ENCODE data around the gene CLEC1A. TPM values are rescaled to one million over a fixed set of nuclear protein-coding genes. Genes with fewer than 3 reads are reported as not detected.

CLEC1A gene
- 5.7 TPM for polyA plus RNA-seq (2013, experiment 1 of 2)
- polyA plus RNA-seq (2013, experiment 2 of 2), result 4.5 TPM

GRCh38 chr12:10098791-10099190 is at the start of gene CLEC1A:
Gene CLEC1A, minus strand, starts transcription at chr12:10098985. Its CDS starts 63 bp downstream, at chr12:10098922.
- WGBS, 2 experiments (ENCODE audit: insufficient coverage in 2 of 2), result 39 to 52% methylated on average over 9 of the region's 10 CpGs
- peaks cover 4% of the 10 kb centered on the region for H3K9me3 ChIP-seq (ENCODE audit: control insufficient read depth, low read length)
- peaks cover 6% of the 10 kb centered on the region for H3K4me1 ChIP-seq (ENCODE audit: control insufficient read depth, insufficient read depth, low read length, poor library complexity, severe bottlenecking)
- no peaks in the 10 kb centered on the region for H3K36me3 ChIP-seq (ENCODE audit: control insufficient read depth, insufficient read depth, low read length)
- no peak within 1 kb of the TSS for H3K4me3 ChIP-seq (ENCODE audit: extremely low read depth, insufficient read depth, low read length, poor library complexity, severe bottlenecking)
- H3K27ac ChIP-seq (ENCODE audit: low read depth, low read length, severe bottlenecking), result peak within 1 kb of the TSS; percentile 10

- H3K4me3 ChIP-seq (ENCODE audit: extremely low read depth, insufficient read depth, low read length, poor library complexity, severe bottlenecking), result no peak overlapping the region
- no peak overlapping the region for H3K27ac ChIP-seq (ENCODE audit: low read depth, low read length, severe bottlenecking)
- 97 to 100% methylated on average over 1 to 3 of the region's 5 CpGs for WGBS, 2 experiments (ENCODE audit: insufficient coverage in 2 of 2)
Observed at GRCh38 chr12:10147714-10148403, 49.1 kb upstream of the CLEC1A start.

GRCh38 chr12:10142976-10143589 is 44.3 kb upstream of the CLEC1A start:
- WGBS, 2 experiments (ENCODE audit: insufficient coverage in 2 of 2), result no CpG with 5 or more reads among the region's 1 CpG
- peaks cover 11% of the 10 kb centered on the region for H3K4me1 ChIP-seq (ENCODE audit: control insufficient read depth, insufficient read depth, low read length, poor library complexity, severe bottlenecking)
- no peaks in the 10 kb centered on the region for H3K36me3 ChIP-seq (ENCODE audit: control insufficient read depth, insufficient read depth, low read length)
- no peak overlapping the region for H3K4me3 ChIP-seq (ENCODE audit: extremely low read depth, insufficient read depth, low read length, poor library complexity, severe bottlenecking)
- no peaks in the 10 kb centered on the region for H3K9me3 ChIP-seq (ENCODE audit: control insufficient read depth, low read length)
- peak overlapping the region; percentile 43 for H3K27ac ChIP-seq (ENCODE audit: low read depth, low read length, severe bottlenecking)

More at GRCh38 chr12:10147714-10148403, 49.1 kb upstream of the CLEC1A start:
- Histone ChIP-seq H3K9me3 (ENCODE audit: control insufficient read depth, low read length) (no peaks in the 10 kb centered on the region), H3K36me3 (ENCODE audit: control insufficient read depth, insufficient read depth, low read length) (no peaks in the 10 kb centered on the region), H3K4me1 (ENCODE audit: control insufficient read depth, insufficient read depth, low read length, poor library complexity, severe bottlenecking) (peaks cover 11% of the 10 kb centered on the region)

- H3K4me1 ChIP-seq (ENCODE audit: control insufficient read depth, insufficient read depth, low read length, poor library complexity, severe bottlenecking), result peaks cover 11% of the 10 kb centered on the region
- H3K27ac ChIP-seq (ENCODE audit: low read depth, low read length, severe bottlenecking), result no peak overlapping the region
- H3K4me3 ChIP-seq (ENCODE audit: extremely low read depth, insufficient read depth, low read length, poor library complexity, severe bottlenecking), result no peak overlapping the region
- WGBS, 2 experiments (ENCODE audit: insufficient coverage in 2 of 2), result 17 to 26% methylated on average over 1 to 2 of the region's 2 CpGs
- no peaks in the 10 kb centered on the region for H3K36me3 ChIP-seq (ENCODE audit: control insufficient read depth, insufficient read depth, low read length)
- H3K9me3 ChIP-seq (ENCODE audit: control insufficient read depth, low read length), result no peaks in the 10 kb centered on the region
Observed at GRCh38 chr12:10140001-10140400, 41.2 kb upstream of the CLEC1A start.

- H3K9me3 ChIP-seq (ENCODE audit: control insufficient read depth, low read length), result no peaks in the 10 kb centered on the region
- WGBS, 2 experiments (ENCODE audit: insufficient coverage in 2 of 2), result 91 to 93% methylated on average over 12 to 13 of the region's 13 CpGs
- no peak overlapping the region for H3K27ac ChIP-seq (ENCODE audit: low read depth, low read length, severe bottlenecking)
- no peaks in the 10 kb centered on the region for H3K4me1 ChIP-seq (ENCODE audit: control insufficient read depth, insufficient read depth, low read length, poor library complexity, severe bottlenecking)
- no peak overlapping the region for H3K4me3 ChIP-seq (ENCODE audit: extremely low read depth, insufficient read depth, low read length, poor library complexity, severe bottlenecking)
- H3K36me3 ChIP-seq (ENCODE audit: control insufficient read depth, insufficient read depth, low read length), result no peaks in the 10 kb centered on the region
Observed at GRCh38 chr12:10136637-10137205, 37.9 kb upstream of the CLEC1A start.

- peaks cover 3% of the 10 kb centered on the region for H3K4me1 ChIP-seq (ENCODE audit: control insufficient read depth, insufficient read depth, low read length, poor library complexity, severe bottlenecking)
- no peaks in the 10 kb centered on the region for H3K36me3 ChIP-seq (ENCODE audit: control insufficient read depth, insufficient read depth, low read length)
- no peaks in the 10 kb centered on the region for H3K9me3 ChIP-seq (ENCODE audit: control insufficient read depth, low read length)
- no peak overlapping the region for H3K4me3 ChIP-seq (ENCODE audit: extremely low read depth, insufficient read depth, low read length, poor library complexity, severe bottlenecking)
- no peak overlapping the region for H3K27ac ChIP-seq (ENCODE audit: low read depth, low read length, severe bottlenecking)
- WGBS, 2 experiments (ENCODE audit: insufficient coverage in 2 of 2), result 60% methylated on average over 1 of the region's 4 CpGs; no CpG with 5 or more reads in 1 of the 2 experiments
Observed at GRCh38 chr12:10135126-10135525, 36.3 kb upstream of the CLEC1A start.

- Histone ChIP-seq H3K36me3 (ENCODE audit: control insufficient read depth, insufficient read depth, low read length) (no peaks in the 10 kb centered on the region), H3K4me3 (ENCODE audit: extremely low read depth, insufficient read depth, low read length, poor library complexity, severe bottlenecking) (no peak overlapping the region), H3K9me3 (ENCODE audit: control insufficient read depth, low read length) (no peaks in the 10 kb centered on the region), H3K27ac (ENCODE audit: low read depth, low read length, severe bottlenecking) (no peak overlapping the region), H3K4me1 (ENCODE audit: control insufficient read depth, insufficient read depth, low read length, poor library complexity, severe bottlenecking) (peaks cover 4% of the 10 kb centered on the region)
- 45 to 57% methylated on average over 2 to 4 of the region's 6 CpGs for WGBS, 2 experiments (ENCODE audit: insufficient coverage in 2 of 2)
Observed at GRCh38 chr12:10132850-10133370, 34.1 kb upstream of the CLEC1A start.

GRCh38 chr12:10131111-10131690 is 32.4 kb upstream of the CLEC1A start:
- 67% methylated on average over 1 of the region's 2 CpGs; no CpG with 5 or more reads in 1 of the 2 experiments for WGBS, 2 experiments (ENCODE audit: insufficient coverage in 2 of 2)

GRCh38 chr12:10130042-10130441 is 31.3 kb upstream of the CLEC1A start, which contains the start of gene CLEC7A:
Gene CLEC7A, minus strand, starts transcription at chr12:10130199. Its CDS starts 117 bp downstream, at chr12:10130082.
- H3K4me3 ChIP-seq (ENCODE audit: extremely low read depth, insufficient read depth, low read length, poor library complexity, severe bottlenecking), result no peak within 1 kb of the TSS
- H3K36me3 ChIP-seq (ENCODE audit: control insufficient read depth, insufficient read depth, low read length), result no peaks in the 10 kb centered on the region
- no peak within 1 kb of the TSS for H3K27ac ChIP-seq (ENCODE audit: low read depth, low read length, severe bottlenecking)
- H3K4me1 ChIP-seq (ENCODE audit: control insufficient read depth, insufficient read depth, low read length, poor library complexity, severe bottlenecking), result peaks cover 4% of the 10 kb centered on the region
- WGBS, 2 experiments (ENCODE audit: insufficient coverage in 2 of 2), result 83% methylated on average over 1 of the region's 1 CpG; no CpG with 5 or more reads in 1 of the 2 experiments
- H3K9me3 ChIP-seq (ENCODE audit: control insufficient read depth, low read length), result no peaks in the 10 kb centered on the region

More at GRCh38 chr12:10131111-10131690, 32.4 kb upstream of the CLEC1A start:
- Histone ChIP-seq H3K4me3 (ENCODE audit: extremely low read depth, insufficient read depth, low read length, poor library complexity, severe bottlenecking) (no peak overlapping the region), H3K4me1 (ENCODE audit: control insufficient read depth, insufficient read depth, low read length, poor library complexity, severe bottlenecking) (peaks cover 4% of the 10 kb centered on the region), H3K9me3 (ENCODE audit: control insufficient read depth, low read length) (no peaks in the 10 kb centered on the region), H3K27ac (ENCODE audit: low read depth, low read length, severe bottlenecking) (no peak overlapping the region), H3K36me3 (ENCODE audit: control insufficient read depth, insufficient read depth, low read length) (no peaks in the 10 kb centered on the region)

- Histone ChIP-seq H3K4me3 (ENCODE audit: extremely low read depth, insufficient read depth, low read length, poor library complexity, severe bottlenecking) (no peak overlapping the region), H3K36me3 (ENCODE audit: control insufficient read depth, insufficient read depth, low read length) (no peaks in the 10 kb centered on the region), H3K9me3 (ENCODE audit: control insufficient read depth, low read length) (no peaks in the 10 kb centered on the region), H3K27ac (ENCODE audit: low read depth, low read length, severe bottlenecking) (no peak overlapping the region), H3K4me1 (ENCODE audit: control insufficient read depth, insufficient read depth, low read length, poor library complexity, severe bottlenecking) (peaks cover 4% of the 10 kb centered on the region)
- 100% methylated on average over 2 of the region's 5 CpGs; no CpG with 5 or more reads in 1 of the 2 experiments for WGBS, 2 experiments (ENCODE audit: insufficient coverage in 2 of 2)
Observed at GRCh38 chr12:10128687-10129086, 29.9 kb upstream of the CLEC1A start.
